ENCODE results near the gene MAP4K3.

DNA sequence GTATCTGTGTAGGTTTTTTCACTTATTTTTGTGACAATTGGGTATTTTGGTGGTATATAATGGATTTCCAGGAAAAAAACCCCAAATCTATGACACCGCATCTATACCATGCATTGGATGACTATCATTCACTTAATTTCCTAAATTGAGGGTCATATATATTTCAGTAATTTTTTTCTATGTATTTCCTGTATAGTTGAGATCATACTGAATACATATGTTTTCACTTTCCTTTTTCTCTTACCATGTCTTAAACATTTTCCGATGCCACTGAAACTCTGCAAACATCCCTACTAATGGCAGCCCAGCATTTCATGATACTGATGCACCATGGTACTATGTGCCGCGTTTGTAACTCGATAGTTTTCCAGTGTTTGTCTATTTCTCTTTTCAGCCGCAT is 233.7 kb downstream of the MAP4K3 start:
- TF ChIP-seq, protein P1, sequence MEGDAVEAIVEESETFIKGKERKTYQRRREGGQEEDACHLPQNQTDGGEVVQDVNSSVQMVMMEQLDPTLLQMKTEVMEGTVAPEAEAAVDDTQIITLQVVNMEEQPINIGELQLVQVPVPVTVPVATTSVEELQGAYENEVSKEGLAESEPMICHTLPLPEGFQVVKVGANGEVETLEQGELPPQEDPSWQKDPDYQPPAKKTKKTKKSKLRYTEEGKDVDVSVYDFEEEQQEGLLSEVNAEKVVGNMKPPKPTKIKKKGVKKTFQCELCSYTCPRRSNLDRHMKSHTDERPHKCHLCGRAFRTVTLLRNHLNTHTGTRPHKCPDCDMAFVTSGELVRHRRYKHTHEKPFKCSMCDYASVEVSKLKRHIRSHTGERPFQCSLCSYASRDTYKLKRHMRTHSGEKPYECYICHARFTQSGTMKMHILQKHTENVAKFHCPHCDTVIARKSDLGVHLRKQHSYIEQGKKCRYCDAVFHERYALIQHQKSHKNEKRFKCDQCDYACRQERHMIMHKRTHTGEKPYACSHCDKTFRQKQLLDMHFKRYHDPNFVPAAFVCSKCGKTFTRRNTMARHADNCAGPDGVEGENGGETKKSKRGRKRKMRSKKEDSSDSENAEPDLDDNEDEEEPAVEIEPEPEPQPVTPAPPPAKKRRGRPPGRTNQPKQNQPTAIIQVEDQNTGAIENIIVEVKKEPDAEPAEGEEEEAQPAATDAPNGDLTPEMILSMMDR (IDR thresholded peaks at IDR 0.05 in 2 of 3, conservative IDR thresholded peaks at IDR 0.05 in 1 of 3; ENCODE audit: borderline replicate concordance in 1 of 3, insufficient read depth in 1 of 3, low read depth in 2 of 3, low read length in 2 of 3), result no peak
- no peak for TF ChIP-seq SIN3A (IDR thresholded peaks at IDR 0.05; ENCODE audit: low read depth)
- no peak for TF ChIP-seq POLR2A (IDR thresholded peaks at IDR 0.05; ENCODE audit: borderline replicate concordance, extremely low read depth, insufficient read depth, insufficient read length)
- TF ChIP-seq POLR2AphosphoS5 (IDR thresholded peaks at IDR 0.05; ENCODE audit: low read depth, low read length), result no peak
- no peak for TF ChIP-seq ELF1 (IDR thresholded peaks at IDR 0.05; ENCODE audit: borderline replicate concordance, low read depth)
- TF ChIP-seq SRF (IDR thresholded peaks at IDR 0.05; ENCODE audit: low read depth), result no peak
